HepG2 (cell line): ENCODE results near the gene PCCB. TPM values are rescaled to one million over a fixed set of nuclear protein-coding genes. Genes with fewer than 3 reads are reported as not detected.

Experiments used
- ATAC-seq: fragments of 200-7000 bp; cut with Tn5 transposase; 3 replicates; pipeline ENCODE4 v1.9.1; 2020; ENCODE audit warnings: mild to moderate bottlenecking, moderate library complexity
- BruUV-seq: library from RNA; stranded (reverse); fragments of 400-500 nt; replicated peaks from 2 replicates; lab custom pipeline; 2021; lab: Mats Ljungman, UMichigan
- CTCF ChIA-PET: fragments of 300-600 bp; formaldehyde crosslinking; extraction: SDS; loops from one replicate; lab custom pipeline; 2021; ENCODE audit warnings: low total read pairs, inconsistent platforms, low intra/inter-chr PET ratio; lab: Yijun Ruan, JAX
- POLR2A ChIA-PET: fragments of 350-600 bp; sonication (Branson Sonifier 250); formaldehyde crosslinking; loops from one replicate; lab custom pipeline; 2020; ENCODE audit warnings: antibody characterized with exemption, inconsistent platforms; lab: Yijun Ruan, JAX
- DNase-seq: peaks from one replicate; pipeline ENCODE4 v3.0.0-alpha.2; 2015; ENCODE audit warnings: low spot score
- FAIRE-seq: peaks from 3 replicates; lab custom pipeline; 2011; peaks lifted over from hg19 to GRCh38; lab: Jason Lieb, UNC
- H2AFZ ChIP-seq: one replicate; pipeline ENCODE4 v1.6.1; 2011; ENCODE audit warnings: low read length, inconsistent platforms
- H3K27ac ChIP-seq: fragments of 300-600 bp; 3 replicates; pipeline ENCODE4 v1.8.0; 2011; ENCODE audit warnings: mixed run types, mild to moderate bottlenecking, mixed read lengths, low read length, inconsistent platforms; ENCODE audit not compliant: insufficient read depth; ENCODE audit errors: extremely low read length
- H3K27me3 ChIP-seq, 2 experiments: fragments of 200-600 bp in 1 of 2; 2 replicates in 1 of 2; 3 replicates in 1 of 2; pipeline versions ENCODE4 v1.6.0 to v1.8.0; 2011; ENCODE audit warnings: low read length in 2 of 2, mild to moderate bottlenecking in 2 of 2, moderate library complexity in 2 of 2, inconsistent platforms in 1 of 2; ENCODE audit not compliant: insufficient read depth in 2 of 2, control insufficient read depth in 1 of 2
- H3K36me3 ChIP-seq, 2 experiments: fragments of 200-600 bp in 1 of 2; replicated peaks in 1 of 2; 2 replicates in 1 of 2; 3 replicates in 1 of 2; pipeline versions ENCODE4 v1.5.1 to v1.8.0; 2011; ENCODE audit warnings: low read length in 2 of 2, inconsistent platforms in 1 of 2; ENCODE audit not compliant: insufficient read depth in 2 of 2, control insufficient read depth in 1 of 2
- H3K4me1 ChIP-seq: 2 replicates; pipeline ENCODE4 v1.5.1; 2012; ENCODE audit warnings: low read length, inconsistent platforms; ENCODE audit not compliant: insufficient read depth
- H3K4me2 ChIP-seq: 2 replicates; pipeline ENCODE4 v1.6.0; 2011; ENCODE audit warnings: low read depth, low read length, inconsistent platforms
- H3K4me3 ChIP-seq, 3 experiments: fragments of 200-600 bp in 1 of 3; sonication (generic), shearing (Covaris generic) in 1 of 3; replicated peaks in 1 of 3; 2 replicates each; pipeline ENCODE4 v1.5.1; 2011 to 2016; ENCODE audit warnings: low read length in 3 of 3, inconsistent platforms in 2 of 3, low read depth in 2 of 3, mild to moderate bottlenecking in 2 of 3, control low read depth in 1 of 3, mixed read lengths in 1 of 3; ENCODE audit not compliant: insufficient read depth in 1 of 3
- H3K79me2 ChIP-seq: one replicate; pipeline ENCODE4 v1.6.1; 2011; ENCODE audit warnings: low read length, inconsistent platforms; ENCODE audit not compliant: insufficient read depth
- H3K9ac ChIP-seq: 2 replicates; pipeline ENCODE4 v1.6.0; 2011; ENCODE audit warnings: mild to moderate bottlenecking, low read depth, low read length, inconsistent platforms; ENCODE audit not compliant: insufficient read depth
- H3K9me3 ChIP-seq: 2 replicates; pipeline ENCODE4 v1.5.1; 2012; ENCODE audit warnings: mild to moderate bottlenecking, low read length
- H4K20me1 ChIP-seq: 2 replicates; pipeline ENCODE4 v1.6.0; 2011; ENCODE audit warnings: inconsistent platforms, mild to moderate bottlenecking, low read length, moderate library complexity; ENCODE audit not compliant: insufficient read depth
- ATF7 ChIP-seq, 2 experiments: fragments of 450-650 bp in 1 of 2; sonication (generic) in 1 of 2; formaldehyde crosslinking in 1 of 2; IDR thresholded peaks; 2 replicates each; pipeline versions ENCODE4 v1.4.0 to v1.6.1; 2016 to 2020; ENCODE audit warnings: antibody characterized with exemption in 1 of 2, mild to moderate bottlenecking in 1 of 2, missing genetic modification reagents in 1 of 2
- CREB1 ChIP-seq, 2 experiments: fragments of 450-650 bp in 1 of 2; IDR thresholded peaks; 2 replicates each; pipeline ENCODE4 v1.6.1; 2016 to 2017; ENCODE audit warnings: control low read depth in 1 of 2, mild to moderate bottlenecking in 1 of 2, missing compliant biosample characterization in 1 of 2, missing genetic modification characterization in 1 of 2
- FOXK2 ChIP-seq: fragments of 450-650 bp; IDR thresholded peaks from 2 replicates; pipeline ENCODE4 v1.6.1; 2016
- GATA4 ChIP-seq: sonication (generic); IDR thresholded peaks from 2 replicates; pipeline ENCODE4 v1.6.1; 2016; ENCODE audit warnings: antibody characterized with exemption, low read depth, borderline replicate concordance
- POLR2AphosphoS2 ChIP-seq: IDR thresholded peaks from 2 replicates; pipeline ENCODE4 v1.6.1; 2011; ENCODE audit warnings: low read depth, low read length, improper control_type of control experiment
- RBM22 ChIP-seq: fragments of 200-400 bp; formaldehyde crosslinking; optimal IDR thresholded peaks from 2 replicates; pipeline ENCODE3; 2017; ENCODE audit warnings: mild to moderate bottlenecking, low read length, moderate library complexity
- TARDBP ChIP-seq: sonication (generic); formaldehyde crosslinking; IDR thresholded peaks from 2 replicates; pipeline ENCODE4 v1.8.0; 2022; ENCODE audit warnings: mild to moderate bottlenecking, missing genetic modification reagents
- TRIM22 ChIP-seq: fragments of 450-650 bp; IDR thresholded peaks from 2 replicates; pipeline ENCODE4 v1.6.1; 2017
- ZBTB7A ChIP-seq: sonication (generic); formaldehyde crosslinking; IDR thresholded peaks from 2 replicates; pipeline ENCODE4 v1.8.0; 2022; ENCODE audit warnings: mild to moderate bottlenecking, missing genetic modification reagents
- ZNF879 ChIP-seq: sonication (generic); formaldehyde crosslinking; IDR thresholded peaks from 2 replicates; pipeline ENCODE4 v1.8.1; 2023; ENCODE audit warnings: missing genetic modification reagents
- WGBS: methylation state at CpG from one replicate; pipeline ENCODE4 v1.1.6; 2017; ENCODE audit warnings: low lambda C conversion rate; 5-methylcytosine and 5-hydroxymethylcytosine counted together
- in situ Hi-C: cut with HindIII; loops from 2 replicates; pipeline ENCODE4 v1.10.0; 2017; ENCODE audit warnings: low pct_unique_long_range_greater_than_20kb; ENCODE audit not compliant: extremely low pct_ligation_motif_present
- intact Hi-C: fragments of 100-400 bp; cut with micrococcal nuclease; formaldehyde crosslinking; loops from one replicate; pipeline ENCODE4 v1.10.0; 2022; ENCODE audit not compliant: unreplicated experiment
- polyA plus RNA-seq, 8 experiments: library from polyadenylated mRNA; depleted of rRNA in 3 of 8; stranded (reverse) in 7 of 8; unstranded in 1 of 8; fragments of >200 nt; fragmentation: Illumina TruSeq in 4 of 8; extraction: Trizol in 4 of 8; gene quantifications; 2 replicates each; pipeline versions ENCODE4 v1.2.1 to v1.2.3, GENCODE V29; 2011 to 2016; ENCODE audit warnings: low read depth in 4 of 8, missing spikeins in 1 of 8, mixed read lengths in 1 of 8; ENCODE audit not compliant: insufficient read depth in 1 of 8
- total RNA-seq, 5 experiments: library from RNA; depleted of rRNA; stranded (reverse); fragments of >200 nt; fragmentation: Illumina TruSeq; extraction: Trizol; gene quantifications; 2 replicates each; pipeline ENCODE4 v1.2.3, GENCODE V29; 2016; ENCODE audit warnings: low read depth in 1 of 5

PCCB gene
- total and polyA plus RNA-seq, 2 of the 13 experiments (the other 11 are each of a cell fraction or from before 2014, with no cell fraction given), result 84.1 to 88.7 TPM

GRCh38 chr3:136329593-136329992 lies 79.5 kb downstream of the PCCB start:
- no peaks in the 10 kb centered on the region for H4K20me1 ChIP-seq
- in situ Hi-C loops (no loop called here), intact Hi-C loops (no loop called here)
- H3K4me1 ChIP-seq, result 0 out of 2 replicates have a peak, but pooled peaks cover 4% of the 10 kb centered on the region
- H3K27ac ChIP-seq, result no peak overlapping the region
- no peaks in the 10 kb centered on the region for H3K27me3 ChIP-seq
- no peak overlapping the region for H3K9ac ChIP-seq
- H3K4me2 ChIP-seq, result no peak overlapping the region
- no peak overlapping the region for H2AFZ ChIP-seq
- H3K9me3 ChIP-seq, result no peaks in the 10 kb centered on the region
- POLR2A ChIA-PET, result no interaction called here
- no peak for DNase-seq
- 88% methylated on average over 5 of the region's 5 CpGs for WGBS
- CTCF ChIA-PET, result no interaction called here
- TF ChIP-seq RBM22, result peak; percentile 21
- TF ChIP-seq ATF7 (IDR thresholded peaks at IDR 0.05), result peak; percentile 76
- no peak for TF ChIP-seq ATF7 (CRISPR knock-in tag; IDR thresholded peaks at IDR 0.05)
- TF ChIP-seq ZBTB7A, result no peak
- no peak for ATAC-seq
- H3K79me2 ChIP-seq, result no peaks in the 10 kb centered on the region
- H3K4me3 ChIP-seq, result no peak overlapping the region
- peaks cover 23 to 59% of the 10 kb centered on the region in 2 experiments; a peak in 4 of 5 replicates for H3K36me3 ChIP-seq
- no peak for FAIRE-seq
- BruUV-seq, result no TSS peak

- H2AFZ ChIP-seq, result no peak overlapping the region
- no TSS peak for BruUV-seq
- 0 out of 2 replicates have a peak, but pooled peaks cover 4% of the 10 kb centered on the region for H3K4me1 ChIP-seq
- ChIA-PET CTCF (no interaction called here), POLR2A (no interaction called here)
- H3K4me2 ChIP-seq, result no peak overlapping the region
- intact Hi-C loops, result no loop called here
- H3K4me3 ChIP-seq, result no peak overlapping the region
- WGBS, result 98% methylated on average over 5 of the region's 5 CpGs
- no peaks in the 10 kb centered on the region for H3K27me3 ChIP-seq
- no peaks in the 10 kb centered on the region for H4K20me1 ChIP-seq
- FAIRE-seq (no peak), DNase-seq (no peak), ATAC-seq (no peak)
- in situ Hi-C loops, result no loop called here
- H3K79me2 ChIP-seq, result no peaks in the 10 kb centered on the region
- no peak overlapping the region for H3K27ac ChIP-seq
- H3K9me3 ChIP-seq, result no peaks in the 10 kb centered on the region
- H3K9ac ChIP-seq, result no peak overlapping the region
- H3K36me3 ChIP-seq, result peaks cover 25 to 59% of the 10 kb centered on the region in 2 experiments; a peak in 4 of 5 replicates
- TF ChIP-seq TRIM22 (no peak), POLR2AphosphoS2 (no peak), GATA4 (no peak), ZNF879 (CRISPR knock-in tag) (no peak), CREB1 (IDR thresholded peaks at IDR 0.05) (no peak), CREB1 (CRISPR knock-in tag; IDR thresholded peaks at IDR 0.05) (no peak), TARDBP (CRISPR knock-in tag) (no peak), FOXK2 (no peak)
Measured at GRCh38 chr3:136330900-136331299, 80.8 kb downstream of the PCCB start.
